Nephron progenitor cell (in vitro differentiated cells): ENCODE measurements around the gene ZNF69.
"Not testable (repeated sequence)": the region's sequence is repeated elsewhere in the genome, so short reads cannot be mapped to it uniquely, and the experiment has no call there.

Experiments used
- DNase-seq: peaks from one replicate; pipeline ENCODE4 v3.0.0; 2021
- H3K27ac Mint-ChIP-seq: 2 replicates; pipeline ENCODE4 v1.8.0; 2021; ENCODE audit warnings: mild to moderate bottlenecking, moderate library complexity, mixed read lengths
- H3K27me3 Mint-ChIP-seq: 2 replicates; pipeline ENCODE4 v1.8.0; 2021; ENCODE audit warnings: mild to moderate bottlenecking, low read depth, mixed read lengths; ENCODE audit not compliant: poor library complexity
- H3K36me3 Mint-ChIP-seq: 2 replicates; pipeline ENCODE4 v1.8.0; 2021; ENCODE audit warnings: low read depth, mixed read lengths
- H3K4me1 Mint-ChIP-seq: 2 replicates; pipeline ENCODE4 v1.8.0; 2021; ENCODE audit warnings: mixed read lengths
- H3K4me3 Mint-ChIP-seq: 2 replicates; pipeline ENCODE4 v1.8.0; 2021; ENCODE audit warnings: mild to moderate bottlenecking, moderate library complexity, mixed read lengths
- H3K9me3 Mint-ChIP-seq: 2 replicates; pipeline ENCODE4 v1.8.0; 2021; ENCODE audit warnings: mild to moderate bottlenecking, moderate library complexity, mixed read lengths
- TF ChIP-seq, protein P1 (sequence below): fragments of 200-600 bp; sonication (generic); IDR thresholded peaks from 2 replicates; pipeline ENCODE4 v1.5.0; 2021; ENCODE audit warnings: antibody characterized with exemption

The ZNF69 gene

GRCh38 chr19:11853358-11853757 lies 34.2 kb upstream of the ZNF69 start:
- no peak overlapping the region for H3K4me3 Mint-ChIP-seq
- no peaks in the 10 kb centered on the region for H3K4me1 Mint-ChIP-seq
- H3K27me3 Mint-ChIP-seq, result peaks cover 5% of the 10 kb centered on the region
- H3K36me3 Mint-ChIP-seq, result no peaks in the 10 kb centered on the region
- H3K9me3 Mint-ChIP-seq, result peaks cover 58% of the 10 kb centered on the region
- DNase-seq, result no peak
- TF ChIP-seq, protein P1, sequence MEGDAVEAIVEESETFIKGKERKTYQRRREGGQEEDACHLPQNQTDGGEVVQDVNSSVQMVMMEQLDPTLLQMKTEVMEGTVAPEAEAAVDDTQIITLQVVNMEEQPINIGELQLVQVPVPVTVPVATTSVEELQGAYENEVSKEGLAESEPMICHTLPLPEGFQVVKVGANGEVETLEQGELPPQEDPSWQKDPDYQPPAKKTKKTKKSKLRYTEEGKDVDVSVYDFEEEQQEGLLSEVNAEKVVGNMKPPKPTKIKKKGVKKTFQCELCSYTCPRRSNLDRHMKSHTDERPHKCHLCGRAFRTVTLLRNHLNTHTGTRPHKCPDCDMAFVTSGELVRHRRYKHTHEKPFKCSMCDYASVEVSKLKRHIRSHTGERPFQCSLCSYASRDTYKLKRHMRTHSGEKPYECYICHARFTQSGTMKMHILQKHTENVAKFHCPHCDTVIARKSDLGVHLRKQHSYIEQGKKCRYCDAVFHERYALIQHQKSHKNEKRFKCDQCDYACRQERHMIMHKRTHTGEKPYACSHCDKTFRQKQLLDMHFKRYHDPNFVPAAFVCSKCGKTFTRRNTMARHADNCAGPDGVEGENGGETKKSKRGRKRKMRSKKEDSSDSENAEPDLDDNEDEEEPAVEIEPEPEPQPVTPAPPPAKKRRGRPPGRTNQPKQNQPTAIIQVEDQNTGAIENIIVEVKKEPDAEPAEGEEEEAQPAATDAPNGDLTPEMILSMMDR, result no peak
- H3K27ac Mint-ChIP-seq, result no peak overlapping the region

DNA sequence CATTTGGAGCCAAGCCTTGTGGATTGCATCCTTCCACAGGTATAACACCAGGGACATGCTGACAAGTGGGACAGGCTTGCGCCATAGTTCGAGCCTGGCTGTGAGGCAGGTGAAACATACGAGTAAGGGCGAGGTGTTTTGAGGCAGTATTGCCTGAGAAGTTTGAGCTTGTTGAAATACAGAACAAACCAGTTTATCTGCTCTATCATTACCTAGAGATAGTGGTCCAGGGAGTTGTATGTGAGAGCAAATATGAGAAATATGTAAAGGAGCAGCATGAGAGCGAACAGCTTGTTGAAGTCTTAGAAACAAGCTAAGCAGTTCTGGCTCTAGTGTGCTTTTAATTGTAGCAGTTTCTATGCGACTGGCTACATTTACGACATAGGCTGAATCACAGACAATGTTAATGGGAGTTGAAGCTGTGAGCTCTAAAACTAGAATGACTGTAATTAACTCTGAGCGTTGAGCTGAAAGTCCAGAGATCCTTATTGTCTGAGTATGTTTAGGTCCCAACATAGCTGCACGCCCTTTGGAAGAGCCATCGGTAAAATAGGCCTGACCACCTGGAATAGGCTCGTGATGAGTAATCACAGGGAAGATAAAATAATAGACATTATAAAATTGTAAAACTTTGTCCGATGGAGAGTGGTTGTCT lies 30.9 kb upstream of the ZNF69 start:
- TF ChIP-seq, protein P1, result no peak
- Mint-ChIP-seq H3K27ac (no peak overlapping the region), H3K4me1 (no peaks in the 10 kb centered on the region), H3K36me3 (no peaks in the 10 kb centered on the region), H3K9me3 (peaks cover 57% of the 10 kb centered on the region), H3K27me3 (no peaks in the 10 kb centered on the region), H3K4me3 (no peak overlapping the region)
- no peak for DNase-seq

DNA sequence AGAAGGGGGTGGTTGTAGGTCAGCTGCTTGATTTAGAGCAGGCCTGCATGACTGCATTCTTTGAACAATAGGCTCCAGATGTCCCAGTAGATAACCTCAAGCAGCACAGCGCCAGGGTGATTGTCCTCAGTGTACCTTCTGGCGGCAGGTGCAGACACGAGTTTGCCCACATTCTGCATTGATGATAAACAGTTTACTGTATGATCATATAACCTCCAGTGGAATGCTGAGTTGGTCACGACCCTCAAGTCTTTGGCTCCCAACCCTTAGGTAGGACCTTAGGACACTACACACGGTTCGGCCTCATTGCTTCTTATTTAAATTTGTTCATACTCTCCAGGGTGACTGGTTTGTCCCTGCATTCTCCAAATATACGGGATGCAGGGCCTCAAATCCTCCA lies 26.9 kb upstream of the ZNF69 start:
- TF ChIP-seq, protein P1, result no peak
- no peak for DNase-seq
- no peak overlapping the region for H3K27ac Mint-ChIP-seq
- peaks cover 74% of the 10 kb centered on the region for H3K9me3 Mint-ChIP-seq
- H3K36me3 Mint-ChIP-seq, result no peaks in the 10 kb centered on the region
- no peaks in the 10 kb centered on the region for H3K4me1 Mint-ChIP-seq
- no peak overlapping the region for H3K4me3 Mint-ChIP-seq
- H3K27me3 Mint-ChIP-seq, result no peaks in the 10 kb centered on the region

DNA sequence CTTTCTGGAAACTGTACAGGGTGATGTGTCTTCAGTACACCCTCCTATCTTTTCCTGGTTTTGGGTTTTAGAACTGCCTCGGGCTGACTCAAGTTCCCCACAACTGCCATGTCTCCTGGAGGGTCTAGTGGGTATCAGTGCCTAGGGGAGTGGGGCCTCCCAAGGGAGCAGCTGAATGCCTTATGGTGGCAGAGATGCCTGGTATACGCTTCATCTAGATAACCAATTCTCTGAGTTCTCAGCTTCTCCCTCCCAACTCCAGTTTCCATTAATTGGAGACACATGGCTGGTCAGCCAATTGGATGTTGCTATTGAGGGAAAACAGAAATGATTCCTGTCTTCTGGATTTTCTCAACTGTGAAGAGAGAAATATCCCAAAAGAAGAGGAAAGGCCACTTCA lies 26.3 kb upstream of the ZNF69 start:
- Mint-ChIP-seq H3K36me3 (no peaks in the 10 kb centered on the region), H3K27ac (no peak overlapping the region), H3K9me3 (peaks cover 76% of the 10 kb centered on the region), H3K27me3 (no peaks in the 10 kb centered on the region), H3K4me3 (no peak overlapping the region), H3K4me1 (no peaks in the 10 kb centered on the region)
- TF ChIP-seq, protein P1, result no peak
- DNase-seq, result no peak

GRCh38 chr19:11867766-11868165 lies 19.8 kb upstream of the ZNF69 start:
- peaks cover 21% of the 10 kb centered on the region for H3K36me3 Mint-ChIP-seq
- H3K4me1 Mint-ChIP-seq, result not testable (repeated sequence)

DNA sequence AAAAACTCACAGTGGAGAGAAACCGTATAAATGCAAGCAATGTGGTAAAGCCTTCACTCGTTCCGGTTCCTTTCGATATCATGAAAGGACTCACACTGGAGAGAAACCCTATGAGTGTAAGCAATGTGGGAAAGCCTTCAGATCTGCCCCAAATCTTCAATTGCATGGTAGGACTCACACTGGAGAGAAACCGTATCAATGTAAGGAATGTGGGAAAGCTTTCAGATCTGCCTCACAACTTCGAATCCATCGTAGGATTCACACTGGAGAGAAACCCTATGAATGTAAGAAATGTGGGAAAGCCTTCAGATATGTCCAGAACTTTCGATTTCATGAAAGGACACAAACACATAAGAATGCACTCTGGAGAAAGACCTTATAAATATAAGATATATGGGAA lies 19.4 kb upstream of the ZNF69 start:
- H3K27me3 Mint-ChIP-seq, result peaks cover 5% of the 10 kb centered on the region
- no peaks in the 10 kb centered on the region for H3K4me1 Mint-ChIP-seq
- peaks cover 87% of the 10 kb centered on the region for H3K9me3 Mint-ChIP-seq
- no peak overlapping the region for H3K4me3 Mint-ChIP-seq
- TF ChIP-seq, protein P1, result no peak
- DNase-seq, result no peak
- peaks cover 21% of the 10 kb centered on the region for H3K36me3 Mint-ChIP-seq
- no peak overlapping the region for H3K27ac Mint-ChIP-seq

More at GRCh38 chr19:11867766-11868165, 19.8 kb upstream of the ZNF69 start:
- H3K27me3 Mint-ChIP-seq, H3K27ac Mint-ChIP-seq, H3K4me3 Mint-ChIP-seq, DNase-seq: not testable (repeated sequence)
- H3K9me3 Mint-ChIP-seq, result peaks cover 91% of the 10 kb centered on the region
